MM.1S (cell line): ENCODE results near the gene TOP2A.

Experiments
- DNase-seq: peaks from one replicate; pipeline ENCODE4 v3.0.0-alpha.2; 2015
- H2AFZ ChIP-seq: fragments of 300-600 bp; sonication (generic); 2 replicates; pipeline ENCODE4 v1.6.0; 2016; ENCODE audit warnings: antibody characterized with exemption, low read length
- H3F3A ChIP-seq: fragments of 300-600 bp; sonication (generic); 2 replicates; pipeline ENCODE4 v1.6.1; 2016; ENCODE audit warnings: mild to moderate bottlenecking, antibody characterized with exemption, low read length, moderate library complexity, mixed read lengths; ENCODE audit not compliant: insufficient read depth
- H3K27ac ChIP-seq: fragments of 300-600 bp; sonication (generic); 2 replicates; pipeline ENCODE4 v1.5.1; 2016; ENCODE audit warnings: mild to moderate bottlenecking, low read length
- H3K27me3 ChIP-seq: fragments of 300-600 bp; sonication (generic); replicated peaks from 2 replicates; pipeline ENCODE4 v1.6.0; 2016; ENCODE audit warnings: low read length; ENCODE audit not compliant: insufficient read depth
- H3K36me3 ChIP-seq: fragments of 300-600 bp; sonication (generic); replicated peaks from 2 replicates; pipeline ENCODE4 v1.6.1; 2016; ENCODE audit warnings: mild to moderate bottlenecking, low read length, mixed read lengths; ENCODE audit not compliant: insufficient read depth
- H3K4me1 ChIP-seq: fragments of 300-600 bp; sonication (generic); 2 replicates; pipeline ENCODE4 v1.6.1; 2016; ENCODE audit warnings: low read length, mixed read lengths
- H3K4me2 ChIP-seq: fragments of 300-600 bp; sonication (generic); 2 replicates; pipeline ENCODE4 v1.6.0; 2016; ENCODE audit warnings: low read depth, low read length
- H3K4me3 ChIP-seq: fragments of 300-600 bp; sonication (generic); 2 replicates; pipeline ENCODE4 v1.5.1; 2016; ENCODE audit warnings: low read length, mixed read lengths
- H3K79me2 ChIP-seq: fragments of 300-600 bp; sonication (generic); 2 replicates; pipeline ENCODE4 v1.6.1; 2016; ENCODE audit warnings: mixed run types, low read length, mixed read lengths
- H3K9ac ChIP-seq: fragments of 300-600 bp; sonication (generic); 2 replicates; pipeline ENCODE4 v1.6.1; 2016; ENCODE audit warnings: low read length, mixed read lengths
- H3K9me2 ChIP-seq: fragments of 300-600 bp; sonication (generic); replicated peaks from 2 replicates; pipeline ENCODE4 v1.6.1; 2016; ENCODE audit warnings: mild to moderate bottlenecking, low read length, mixed read lengths; ENCODE audit not compliant: insufficient read depth
- H3K9me3 ChIP-seq: fragments of 300-600 bp; sonication (generic); replicated peaks from 2 replicates; pipeline ENCODE4 v1.6.1; 2016; ENCODE audit warnings: mild to moderate bottlenecking, low read length, mixed read lengths; ENCODE audit not compliant: insufficient read depth
- H4K20me1 ChIP-seq: fragments of 300-600 bp; sonication (generic); 2 replicates; pipeline ENCODE4 v1.6.1; 2016; ENCODE audit warnings: mild to moderate bottlenecking, low read length, moderate library complexity, mixed read lengths; ENCODE audit not compliant: insufficient read depth
- CTCF ChIP-seq: fragments of 300-600 bp; sonication (generic); IDR thresholded peaks from 2 replicates; pipeline ENCODE4 v1.5.1; 2016; ENCODE audit warnings: antibody characterized with exemption, low read length, mixed read lengths
- EZH2 ChIP-seq: fragments of 300-600 bp; sonication (generic); optimal IDR thresholded peaks from 2 replicates; pipeline ENCODE3; 2017; ENCODE audit warnings: low read depth, mild to moderate bottlenecking, antibody characterized with exemption, low read length, mixed read lengths
- EZH2phosphoT487 ChIP-seq: fragments of 300-600 bp; sonication (generic); IDR thresholded peaks from 2 replicates; pipeline ENCODE4 v1.6.1; 2018; ENCODE audit warnings: antibody characterized with exemption, low read length

Gene TOP2A

GRCh38 chr17:40436636-40437035 is 18.9 kb upstream of the TOP2A start:
- Histone ChIP-seq H3K4me2 (no peak overlapping the region), H3K9me2 (no peaks in the 10 kb centered on the region), H3K9ac (no peak overlapping the region), H3K27ac (no peak overlapping the region), H3K79me2 (no peaks in the 10 kb centered on the region), H3F3A (no peaks in the 10 kb centered on the region), H4K20me1 (no peaks in the 10 kb centered on the region), H3K36me3 (no peaks in the 10 kb centered on the region), H3K27me3 (peaks cover 15% of the 10 kb centered on the region), H2AFZ (no peak overlapping the region), H3K4me1 (peaks cover 3% of the 10 kb centered on the region; the same call in 1 of the 2 replicates), H3K4me3 (no peak overlapping the region), H3K9me3 (no peaks in the 10 kb centered on the region)
- DNase-seq, result no peak
- TF ChIP-seq EZH2, result no peak
- no peak for TF ChIP-seq EZH2phosphoT487
- TF ChIP-seq CTCF, result no peak

GRCh38 chr17:40433551-40434415 is 16.1 kb upstream of the TOP2A start:
- Histone ChIP-seq H3F3A (no peaks in the 10 kb centered on the region), H3K27ac (no peak overlapping the region), H3K4me2 (no peak overlapping the region), H3K9me3 (no peaks in the 10 kb centered on the region), H3K4me3 (no peak overlapping the region), H3K4me1 (peaks cover 3% of the 10 kb centered on the region; the same call in 1 of the 2 replicates), H3K9ac (no peak overlapping the region), H3K27me3 (no peaks in the 10 kb centered on the region), H2AFZ (no peak overlapping the region), H3K79me2 (no peaks in the 10 kb centered on the region), H4K20me1 (no peaks in the 10 kb centered on the region), H3K9me2 (no peaks in the 10 kb centered on the region), H3K36me3 (no peaks in the 10 kb centered on the region)
- TF ChIP-seq EZH2phosphoT487 (no peak), CTCF (peak; percentile 44), EZH2 (no peak)
- no peak for DNase-seq

- TF ChIP-seq EZH2 (no peak), CTCF (no peak), EZH2phosphoT487 (no peak)
- no peak overlapping the region for H3K9ac ChIP-seq
- no peak for DNase-seq
- no peaks in the 10 kb centered on the region for H3K27me3 ChIP-seq
- H2AFZ ChIP-seq, result no peak overlapping the region
- H3K4me2 ChIP-seq, result no peak overlapping the region
- H4K20me1 ChIP-seq, result no peaks in the 10 kb centered on the region
- no peaks in the 10 kb centered on the region for H3K79me2 ChIP-seq
- H3K27ac ChIP-seq, result no peak overlapping the region
- H3K36me3 ChIP-seq, result no peaks in the 10 kb centered on the region
- H3K4me3 ChIP-seq, result no peak overlapping the region
- peaks cover 3% of the 10 kb centered on the region; the same call in 1 of the 2 replicates for H3K4me1 ChIP-seq
- no peaks in the 10 kb centered on the region for H3K9me3 ChIP-seq
- H3F3A ChIP-seq, result no peaks in the 10 kb centered on the region
- no peaks in the 10 kb centered on the region for H3K9me2 ChIP-seq
Observed at GRCh38 chr17:40432864-40433528, 15.3 kb upstream of the TOP2A start.
